ENCODE data around the gene HTR2C.

GRCh38 chrX:114675365-114675764 is 91.5 kb downstream of the HTR2C start:
- TF ChIP-seq MXI1 (IDR thresholded peaks at IDR 0.05; ENCODE audit: borderline replicate concordance, low read depth, low read length) = no peak
- TF ChIP-seq FOS (IDR thresholded peaks at IDR 0.05; ENCODE audit: low read depth, low read length) = no peak
- TF ChIP-seq CTCF (conservative IDR thresholded peaks at IDR 0.05; ENCODE audit: low read depth, low read length) = no peak
- no peak for TF ChIP-seq CEBPB (IDR thresholded peaks at IDR 0.05; ENCODE audit: low read depth, low read length)
